NCI-H446 (cell line): ENCODE results near the gene ATG7.
"Not testable (repeated sequence)": the region's sequence is repeated elsewhere in the genome, so short reads cannot be mapped to it uniquely, and the experiment has no call there.

ENCODE experiments used
- DNase-seq, 2 experiments: peaks; one replicate each; lab custom pipeline; 2025; lab: John Stamatoyannopoulos, UW

The ATG7 gene

GRCh38 chr3:11465744-11466616, 193.8 kb downstream of the ATG7 start:
- DNase-seq, result peak; percentile 29 to 67

GRCh38 chr3:11467875-11468274, 195.7 kb downstream of the ATG7 start:
- DNase-seq, result no peak

GRCh38 chr3:11470031-11470853, 198.0 kb downstream of the ATG7 start:
- no peak for DNase-seq

GRCh38 chr3:11475324-11475723, 203.1 kb downstream of the ATG7 start:
- DNase-seq, result no peak

- no peak for DNase-seq
Observed at GRCh38 chr3:11476735-11477144, 204.5 kb downstream of the ATG7 start.

GRCh38 chr3:11477407-11477911, 205.3 kb downstream of the ATG7 start:
- no peak for DNase-seq

GRCh38 chr3:11478167-11478566, 206.0 kb downstream of the ATG7 start:
- DNase-seq, result no peak

- DNase-seq, result peak; percentile 4 to 52
Observed at GRCh38 chr3:11479221-11479620, 207.0 kb downstream of the ATG7 start.

- DNase-seq, result peak; percentile 54 to 74
Observed at GRCh38 chr3:11480663-11481298, 208.6 kb downstream of the ATG7 start.

- no peak for DNase-seq
Observed at GRCh38 chr3:11481556-11481955, 209.4 kb downstream of the ATG7 start.

GRCh38 chr3:11482021-11482420, 209.8 kb downstream of the ATG7 start:
- DNase-seq, result no peak

- not testable (repeated sequence) for DNase-seq
Observed at GRCh38 chr3:11488356-11488755, 216.2 kb downstream of the ATG7 start.

- DNase-seq, result no peak
Observed at GRCh38 chr3:11494131-11494916, 222.1 kb downstream of the ATG7 start.

GRCh38 chr3:11495948-11496557, 223.9 kb downstream of the ATG7 start:
- no peak for DNase-seq

- DNase-seq, result no peak
Observed at GRCh38 chr3:11498177-11498576, 226.0 kb downstream of the ATG7 start.

GRCh38 chr3:11498646-11499045, 226.4 kb downstream of the ATG7 start:
- peak; percentile 13 to 69 for DNase-seq

- DNase-seq, result no peak
Observed at GRCh38 chr3:11499144-11499543, 226.9 kb downstream of the ATG7 start.

- not testable (repeated sequence) for DNase-seq
Observed at GRCh38 chr3:11502413-11502812, 230.2 kb downstream of the ATG7 start.

GRCh38 chr3:11507719-11508118, 235.5 kb downstream of the ATG7 start:
- DNase-seq, result no peak

GRCh38 chr3:11508346-11509172, 236.4 kb downstream of the ATG7 start:
- DNase-seq, result no peak
